GM12878 (cell line): Measurements from ENCODE around the gene TUBD1. TPM values are rescaled to one million over a fixed set of nuclear protein-coding genes. Genes with fewer than 3 reads are reported as not detected.

Experiments used
- ATAC-seq: fragments of 200-7000 bp; cut with Tn5 transposase; 3 replicates; pipeline ENCODE4 v1.9.1; 2020; ENCODE audit warnings: mild to moderate bottlenecking, moderate library complexity
- BruUV-seq: library from RNA; stranded (reverse); fragments of 400-500 nt; replicated peaks from 2 replicates; lab custom pipeline; 2021; lab: Mats Ljungman, UMichigan
- CTCF ChIA-PET: fragments of 300-600 bp; sonication (Branson Sonifier 250); formaldehyde crosslinking; extraction: SDS; loops from one replicate; lab custom pipeline; 2021; ENCODE audit warnings: inconsistent platforms; lab: Yijun Ruan, JAX
- POLR2A ChIA-PET: fragments of 350-600 bp; formaldehyde crosslinking; extraction: SDS; loops from one replicate; lab custom pipeline; 2021; ENCODE audit warnings: inconsistent platforms; lab: Charles Lee
- RAD21 ChIA-PET: fragments of 300-600 bp; sonication (Branson Sonifier 250); formaldehyde crosslinking; loops from one replicate; lab custom pipeline; 2023; ENCODE audit warnings: antibody characterized with exemption; ENCODE audit not compliant: unreplicated experiment; lab: Charles Lee
- SMC1A ChIA-PET: fragments of 300-600 bp; sonication (Branson Sonifier 250); formaldehyde crosslinking; loops from one replicate; lab custom pipeline; 2023; ENCODE audit not compliant: unreplicated experiment, uncharacterized antibody; lab: Charles Lee
- DNase-seq: peaks from one replicate; pipeline ENCODE4 v3.0.0-alpha.2; 2011; ENCODE audit warnings: low read depth, low spot score
- FAIRE-seq: peaks from 3 replicates; lab custom pipeline; 2011; peaks lifted over from hg19 to GRCh38; lab: Jason Lieb, UNC
- H2AFZ ChIP-seq: 2 replicates; pipeline ENCODE4 v1.6.0; 2011; ENCODE audit warnings: low read depth, low read length, control low read depth; ENCODE audit not compliant: control insufficient read depth
- H3K27ac ChIP-seq: 2 replicates; pipeline ENCODE4 v1.5.1; 2011; ENCODE audit warnings: control low read depth; ENCODE audit not compliant: control insufficient read depth, insufficient read depth
- H3K27me3 ChIP-seq, 2 experiments: replicated peaks in 1 of 2; 2 replicates each; pipeline versions ENCODE4 v1.6.0 to v1.6.1; 2011; ENCODE audit warnings: low read length in 1 of 2; ENCODE audit not compliant: control insufficient read depth in 2 of 2, insufficient read depth in 2 of 2
- H3K36me3 ChIP-seq, 2 experiments: 2 replicates each; pipeline ENCODE4 v1.5.1; 2011; ENCODE audit warnings: low read length in 1 of 2; ENCODE audit not compliant: control insufficient read depth in 2 of 2, insufficient read depth in 2 of 2
- H3K4me1 ChIP-seq: 2 replicates; pipeline ENCODE4 v1.6.1; 2011; ENCODE audit warnings: mild to moderate bottlenecking, low read length, moderate library complexity, mixed read lengths; ENCODE audit not compliant: control insufficient read depth, insufficient read depth
- H3K4me2 ChIP-seq: 2 replicates; pipeline ENCODE4 v1.6.0; 2011; ENCODE audit warnings: control low read depth; ENCODE audit not compliant: control insufficient read depth, insufficient read depth
- H3K4me3 ChIP-seq: fragments of 200-600 bp; sonication (generic); 2 replicates; pipeline ENCODE4 v1.5.1; 2016
- H3K79me2 ChIP-seq: 2 replicates; pipeline ENCODE4 v1.6.0; 2011; ENCODE audit warnings: low read length; ENCODE audit not compliant: control insufficient read depth, insufficient read depth
- H3K9ac ChIP-seq: 2 replicates; pipeline ENCODE4 v1.8.0; 2011; ENCODE audit warnings: low read length, control low read depth, mixed read lengths; ENCODE audit not compliant: control insufficient read depth, insufficient read depth
- H3K9me3 ChIP-seq: replicated peaks from 3 replicates; pipeline ENCODE4 v1.5.1; 2011; ENCODE audit warnings: mild to moderate bottlenecking, low read length; ENCODE audit not compliant: control insufficient read depth, insufficient read depth
- H4K20me1 ChIP-seq: 2 replicates; pipeline ENCODE4 v1.6.0; 2011; ENCODE audit not compliant: control insufficient read depth, insufficient read depth
- ETV6 ChIP-seq, 2 experiments: fragments of 450-650 bp in 1 of 2; IDR thresholded peaks in 1 of 2; conservative IDR thresholded peaks in 1 of 2; 2 replicates each; pipeline ENCODE4 v1.6.1; 2014; ENCODE audit warnings: antibody characterized with exemption in 1 of 2, borderline replicate concordance in 1 of 2, low read depth in 1 of 2, mild to moderate bottlenecking in 1 of 2, moderate library complexity in 1 of 2
- MEF2A ChIP-seq: IDR thresholded peaks from 2 replicates; pipeline ENCODE4 v1.6.1; 2011; ENCODE audit warnings: low read depth, mild to moderate bottlenecking, low read length, moderate library complexity; ENCODE audit not compliant: insufficient read depth
- NFXL1 ChIP-seq: fragments of 450-650 bp; IDR thresholded peaks from 2 replicates; pipeline ENCODE4 v1.6.1; 2017; ENCODE audit warnings: antibody characterized with exemption, mild to moderate bottlenecking, borderline replicate concordance
- SMC3 ChIP-seq: IDR thresholded peaks from 2 replicates; pipeline ENCODE4 v1.6.1; 2011; ENCODE audit warnings: low read length, improper control_type of control experiment, borderline replicate concordance
- WRNIP1 ChIP-seq: IDR thresholded peaks from 2 replicates; pipeline ENCODE4 v1.6.1; 2011; ENCODE audit warnings: low read depth, low read length, improper control_type of control experiment, borderline replicate concordance
- ZNF274 ChIP-seq: IDR thresholded peaks from one replicate; pipeline ENCODE4 v1.8.0; 2011; ENCODE audit not compliant: insufficient read length, insufficient read depth
- ZNF384 ChIP-seq: IDR thresholded peaks from 2 replicates; pipeline ENCODE4 v1.6.1; 2012; ENCODE audit warnings: low read depth, mild to moderate bottlenecking, low read length, improper control_type of control experiment, borderline replicate concordance
- WGBS: methylation state at CpG from one replicate; pipeline ENCODE4 v1.1.6; 2016; ENCODE audit warnings: low lambda C conversion rate; ENCODE audit not compliant: insufficient replicate concordance, insufficient coverage; ENCODE audit errors: missing lambda C conversion rate; 5-methylcytosine and 5-hydroxymethylcytosine counted together
- in situ Hi-C: fragments of 300-500 bp; cut with MboI; formaldehyde crosslinking; loops from 9 replicates; pipeline ENCODE4 v1.14.3; 2018; ENCODE audit warnings: mixed read lengths
- intact Hi-C: fragments of 100-400 bp; cut with micrococcal nuclease; formaldehyde crosslinking; loops from one replicate; pipeline ENCODE4 v1.14.2; 2022; ENCODE audit not compliant: unreplicated experiment
- polyA plus RNA-seq, 11 experiments: library from polyadenylated mRNA; depleted of rRNA in 4 of 11; unstranded in 6 of 11; stranded (reverse) in 5 of 11; fragments of >200 nt; fragmentation: Nextera tagmentation in 4 of 11; fragmentation: Illumina TruSeq in 1 of 11; extraction: Ambion mirVana in 4 of 11; extraction: Trizol in 1 of 11; gene quantifications; 1 replicate in 1 of 11; 2 replicates in 10 of 11; pipeline versions ENCODE4 v1.2.1 to v1.2.3, GENCODE V29; 2011 to 2016; ENCODE audit warnings: inconsistent platforms in 2 of 11, missing spikeins in 2 of 11, low read depth in 1 of 11
- total RNA-seq, 4 experiments: library from RNA; depleted of rRNA in 3 of 4; stranded (reverse); fragments of >200 nt in 3 of 4; fragmentation: Illumina TruSeq in 1 of 4; extraction: Trizol in 1 of 4; gene quantifications; 2 replicates each; pipeline versions ENCODE4 v1.2.1 to v1.2.3, GENCODE V29; 2013 to 2021
- TF ChIP-seq, protein P1 (sequence below): IDR thresholded peaks from 2 replicates; pipeline ENCODE4 v1.6.1; 2011; ENCODE audit warnings: borderline replicate concordance, low read depth, mild to moderate bottlenecking, moderate library complexity, mixed read lengths, low read length; ENCODE audit not compliant: insufficient read depth; ENCODE audit errors: extremely low read length
- TF ChIP-seq, protein P2 (sequence below): fragments of 150-350 bp; IDR thresholded peaks from 2 replicates; pipeline ENCODE4 v1.6.1; 2014; ENCODE audit warnings: mild to moderate bottlenecking, low read depth, low read length

The TUBD1 gene
- total and polyA plus RNA-seq, 10 of the 15 experiments (the other 5 are each of a cell fraction or from before 2014, with no cell fraction given): 5.3 to 10.8 (median 8.3) TPM

DNA sequence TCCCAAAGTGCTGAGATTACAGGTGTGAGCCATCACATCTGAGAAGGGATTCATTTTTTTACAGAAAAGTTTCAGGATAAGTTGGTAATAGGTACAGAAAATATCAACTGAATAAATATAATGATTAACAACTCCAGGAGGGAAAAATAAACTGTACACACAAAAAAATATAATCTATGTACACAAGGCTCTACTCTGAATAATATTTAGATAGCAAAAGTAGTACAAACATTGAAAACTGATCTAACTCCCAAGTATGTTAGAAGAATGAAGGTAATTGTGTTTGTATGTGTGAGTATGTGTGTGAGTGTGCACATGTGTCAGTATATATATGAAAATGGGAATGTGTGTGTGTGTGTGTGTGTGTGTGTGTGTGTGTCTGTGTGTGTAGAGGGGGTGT is 20.4 kb downstream of the TUBD1 start (continued):
- TF ChIP-seq WRNIP1 (no peak), ZNF384 (no peak), SMC3 (no peak), MEF2A (no peak)
- TF ChIP-seq, protein P1, sequence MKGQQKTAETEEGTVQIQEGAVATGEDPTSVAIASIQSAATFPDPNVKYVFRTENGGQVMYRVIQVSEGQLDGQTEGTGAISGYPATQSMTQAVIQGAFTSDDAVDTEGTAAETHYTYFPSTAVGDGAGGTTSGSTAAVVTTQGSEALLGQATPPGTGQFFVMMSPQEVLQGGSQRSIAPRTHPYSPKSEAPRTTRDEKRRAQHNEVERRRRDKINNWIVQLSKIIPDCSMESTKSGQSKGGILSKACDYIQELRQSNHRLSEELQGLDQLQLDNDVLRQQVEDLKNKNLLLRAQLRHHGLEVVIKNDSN: no peak
- TF ChIP-seq, protein P2, sequence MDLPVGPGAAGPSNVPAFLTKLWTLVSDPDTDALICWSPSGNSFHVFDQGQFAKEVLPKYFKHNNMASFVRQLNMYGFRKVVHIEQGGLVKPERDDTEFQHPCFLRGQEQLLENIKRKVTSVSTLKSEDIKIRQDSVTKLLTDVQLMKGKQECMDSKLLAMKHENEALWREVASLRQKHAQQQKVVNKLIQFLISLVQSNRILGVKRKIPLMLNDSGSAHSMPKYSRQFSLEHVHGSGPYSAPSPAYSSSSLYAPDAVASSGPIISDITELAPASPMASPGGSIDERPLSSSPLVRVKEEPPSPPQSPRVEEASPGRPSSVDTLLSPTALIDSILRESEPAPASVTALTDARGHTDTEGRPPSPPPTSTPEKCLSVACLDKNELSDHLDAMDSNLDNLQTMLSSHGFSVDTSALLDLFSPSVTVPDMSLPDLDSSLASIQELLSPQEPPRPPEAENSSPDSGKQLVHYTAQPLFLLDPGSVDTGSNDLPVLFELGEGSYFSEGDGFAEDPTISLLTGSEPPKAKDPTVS: no peak

DNA sequence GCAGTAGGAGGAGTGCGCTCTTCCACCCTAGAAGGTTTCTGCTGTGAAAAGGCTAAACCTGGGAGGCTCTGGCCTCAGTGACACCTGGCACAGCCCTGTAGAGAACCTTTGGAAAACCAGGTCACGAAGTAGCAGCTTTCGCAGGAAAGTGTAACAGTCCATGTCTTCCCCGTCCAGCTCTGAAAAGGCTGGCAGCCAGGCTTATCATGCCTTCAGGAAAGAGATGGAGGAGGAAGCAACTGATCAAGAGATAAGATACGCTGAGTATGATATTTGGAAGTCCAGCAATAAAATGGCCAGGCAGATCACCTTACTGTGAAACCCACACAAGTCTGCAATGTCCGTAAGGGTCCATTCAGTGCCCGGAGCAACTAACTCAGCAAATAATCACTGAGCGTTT is 22.3 kb downstream of the TUBD1 start:
- RAD21 ChIA-PET: no interaction called here
- FAIRE-seq (no peak), ATAC-seq (no peak), DNase-seq (no peak)
- TF ChIP-seq ZNF274 (no peak), ETV6 (conservative IDR thresholded peaks at IDR 0.05 in 1 of 2, IDR thresholded peaks at IDR 0.05 in 1 of 2; ENCODE audit: borderline replicate concordance in 1 of 2, low read depth in 1 of 2) (peak in 1 of 2 experiments; percentile 44; a peak in 1 of 4 replicates), NFXL1 (peak; percentile 61)
- no peak overlapping the region for H3K4me3 ChIP-seq
- no peak overlapping the region for H3K27ac ChIP-seq
- H3K4me1 ChIP-seq: no peaks in the 10 kb centered on the region
- POLR2A ChIA-PET: no interaction called here
- intact Hi-C loops (no loop called here), in situ Hi-C loops (no loop called here)
- H2AFZ ChIP-seq: no peak overlapping the region
- CTCF ChIA-PET: interaction anchor here (1.0 to 1.2 kb wide), 2 partner anchors 11 to 119 kb away, joined by 3 to 8 read pairs; no protein-coding TSS in a partner anchor
- no peaks in the 10 kb centered on the region for H3K9me3 ChIP-seq
- BruUV-seq: no TSS peak
- SMC1A ChIA-PET: interaction anchor here (1.6 to 2.0 kb wide), 2 partner anchors 11 to 117 kb away, joined by 7 read pairs; no protein-coding TSS in a partner anchor
- no peaks in the 10 kb centered on the region for H3K27me3 ChIP-seq
- no peak overlapping the region for H3K4me2 ChIP-seq
- H3K9ac ChIP-seq: no peak overlapping the region
- whole genome bisulfite sequencing: 93% methylated on average over 8 of the region's 8 CpGs
- H3K36me3 ChIP-seq: peaks cover 0 to 5% of the 10 kb centered on the region in 2 experiments; a peak in 1 of 4 replicates
- no peaks in the 10 kb centered on the region for H3K79me2 ChIP-seq
- no peaks in the 10 kb centered on the region for H4K20me1 ChIP-seq
